Panc1 (cell line): Measurements from ENCODE around the gene PDCD10.

ENCODE experiments used
- POLR2AphosphoS5 ChIP-seq: IDR thresholded peaks from 2 replicates; pipeline ENCODE4 v1.6.1; 2012; ENCODE audit warnings: mild to moderate bottlenecking, low read depth, low read length, moderate library complexity
- TF ChIP-seq, protein P1 (sequence below): fragments of 450-650 bp; IDR thresholded peaks from 2 replicates; pipeline ENCODE4 v1.5.1; 2017; ENCODE audit warnings: mild to moderate bottlenecking
- TF ChIP-seq, protein P2 (sequence below), 2 experiments: IDR thresholded peaks; 2 replicates each; pipeline ENCODE4 v1.6.1; 2011 to 2012; ENCODE audit warnings: low read depth in 2 of 2, control low read depth in 1 of 2, low read length in 1 of 2, mild to moderate bottlenecking in 1 of 2, moderate library complexity in 1 of 2; ENCODE audit not compliant: insufficient read depth in 1 of 2

DNA sequence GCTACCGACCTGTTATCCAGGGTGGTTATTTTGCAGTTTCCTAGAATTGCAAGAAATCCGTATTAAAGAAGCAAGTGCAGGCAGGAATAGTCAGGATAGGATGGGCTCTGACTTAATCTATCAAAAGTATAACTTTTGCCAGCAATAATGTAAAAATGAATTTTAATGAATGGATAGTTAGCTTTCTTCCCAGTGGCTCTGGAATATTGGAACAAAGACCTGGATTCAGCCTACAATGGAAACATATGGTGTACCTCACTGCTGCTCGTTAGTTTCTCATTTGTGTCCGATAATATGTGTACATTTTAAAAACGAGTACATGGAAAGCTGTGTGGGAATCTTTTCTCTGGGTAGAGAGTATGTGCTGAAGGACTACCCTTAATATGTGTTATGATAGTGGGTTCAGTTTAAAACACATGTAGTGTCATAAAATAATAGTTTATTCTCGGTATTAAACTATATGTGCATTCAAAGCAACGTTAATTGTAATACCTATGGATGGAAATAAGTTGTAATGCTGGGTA is 1.6 kb upstream of the PDCD10 start:
- TF ChIP-seq, protein P1, sequence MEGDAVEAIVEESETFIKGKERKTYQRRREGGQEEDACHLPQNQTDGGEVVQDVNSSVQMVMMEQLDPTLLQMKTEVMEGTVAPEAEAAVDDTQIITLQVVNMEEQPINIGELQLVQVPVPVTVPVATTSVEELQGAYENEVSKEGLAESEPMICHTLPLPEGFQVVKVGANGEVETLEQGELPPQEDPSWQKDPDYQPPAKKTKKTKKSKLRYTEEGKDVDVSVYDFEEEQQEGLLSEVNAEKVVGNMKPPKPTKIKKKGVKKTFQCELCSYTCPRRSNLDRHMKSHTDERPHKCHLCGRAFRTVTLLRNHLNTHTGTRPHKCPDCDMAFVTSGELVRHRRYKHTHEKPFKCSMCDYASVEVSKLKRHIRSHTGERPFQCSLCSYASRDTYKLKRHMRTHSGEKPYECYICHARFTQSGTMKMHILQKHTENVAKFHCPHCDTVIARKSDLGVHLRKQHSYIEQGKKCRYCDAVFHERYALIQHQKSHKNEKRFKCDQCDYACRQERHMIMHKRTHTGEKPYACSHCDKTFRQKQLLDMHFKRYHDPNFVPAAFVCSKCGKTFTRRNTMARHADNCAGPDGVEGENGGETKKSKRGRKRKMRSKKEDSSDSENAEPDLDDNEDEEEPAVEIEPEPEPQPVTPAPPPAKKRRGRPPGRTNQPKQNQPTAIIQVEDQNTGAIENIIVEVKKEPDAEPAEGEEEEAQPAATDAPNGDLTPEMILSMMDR: no peak
- no peak for TF ChIP-seq POLR2AphosphoS5
- TF ChIP-seq, protein P2, sequence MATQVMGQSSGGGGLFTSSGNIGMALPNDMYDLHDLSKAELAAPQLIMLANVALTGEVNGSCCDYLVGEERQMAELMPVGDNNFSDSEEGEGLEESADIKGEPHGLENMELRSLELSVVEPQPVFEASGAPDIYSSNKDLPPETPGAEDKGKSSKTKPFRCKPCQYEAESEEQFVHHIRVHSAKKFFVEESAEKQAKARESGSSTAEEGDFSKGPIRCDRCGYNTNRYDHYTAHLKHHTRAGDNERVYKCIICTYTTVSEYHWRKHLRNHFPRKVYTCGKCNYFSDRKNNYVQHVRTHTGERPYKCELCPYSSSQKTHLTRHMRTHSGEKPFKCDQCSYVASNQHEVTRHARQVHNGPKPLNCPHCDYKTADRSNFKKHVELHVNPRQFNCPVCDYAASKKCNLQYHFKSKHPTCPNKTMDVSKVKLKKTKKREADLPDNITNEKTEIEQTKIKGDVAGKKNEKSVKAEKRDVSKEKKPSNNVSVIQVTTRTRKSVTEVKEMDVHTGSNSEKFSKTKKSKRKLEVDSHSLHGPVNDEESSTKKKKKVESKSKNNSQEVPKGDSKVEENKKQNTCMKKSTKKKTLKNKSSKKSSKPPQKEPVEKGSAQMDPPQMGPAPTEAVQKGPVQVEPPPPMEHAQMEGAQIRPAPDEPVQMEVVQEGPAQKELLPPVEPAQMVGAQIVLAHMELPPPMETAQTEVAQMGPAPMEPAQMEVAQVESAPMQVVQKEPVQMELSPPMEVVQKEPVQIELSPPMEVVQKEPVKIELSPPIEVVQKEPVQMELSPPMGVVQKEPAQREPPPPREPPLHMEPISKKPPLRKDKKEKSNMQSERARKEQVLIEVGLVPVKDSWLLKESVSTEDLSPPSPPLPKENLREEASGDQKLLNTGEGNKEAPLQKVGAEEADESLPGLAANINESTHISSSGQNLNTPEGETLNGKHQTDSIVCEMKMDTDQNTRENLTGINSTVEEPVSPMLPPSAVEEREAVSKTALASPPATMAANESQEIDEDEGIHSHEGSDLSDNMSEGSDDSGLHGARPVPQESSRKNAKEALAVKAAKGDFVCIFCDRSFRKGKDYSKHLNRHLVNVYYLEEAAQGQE (IDR thresholded peaks at IDR 0.05; ENCODE audit: insufficient read depth in 1 of 2, low read depth in 2 of 2, low read length in 1 of 2): no peak
